Parathyroid adenoma (tissue), 2 donors: ENCODE measurements around the gene CDH11.

Source experiments
- H2AFZ ChIP-seq: fragments of 300-600 bp; sonication (generic); one replicate; pipeline ENCODE4 v1.7.0; 2017; ENCODE audit warnings: antibody characterized with exemption, mild to moderate bottlenecking
- H3K27ac ChIP-seq: fragments of 300-600 bp; sonication (generic); one replicate; pipeline ENCODE4 v1.7.0; 2017
- H3K27me3 ChIP-seq: fragments of 300-600 bp; sonication (generic); one replicate; pipeline ENCODE4 v1.7.0; 2017; ENCODE audit warnings: low read length; ENCODE audit not compliant: control insufficient read depth, insufficient read depth
- H3K36me3 ChIP-seq: fragments of 300-600 bp; sonication (generic); one replicate; pipeline ENCODE4 v1.7.0; 2017; ENCODE audit warnings: low read length; ENCODE audit not compliant: control insufficient read depth, insufficient read depth
- H3K4me1 ChIP-seq: fragments of 300-600 bp; sonication (generic); one replicate; pipeline ENCODE4 v1.7.0; 2017; ENCODE audit warnings: control low read depth
- H3K4me2 ChIP-seq: fragments of 300-600 bp; sonication (generic); one replicate; pipeline ENCODE4 v1.7.0; 2017; ENCODE audit warnings: low read length
- H3K4me3 ChIP-seq: fragments of 300-600 bp; sonication (generic); one replicate; pipeline ENCODE4 v1.7.0; 2017; ENCODE audit warnings: low read depth, low read length
- H3K79me2 ChIP-seq: fragments of 300-600 bp; sonication (generic); one replicate; pipeline ENCODE4 v1.7.0; 2017; ENCODE audit warnings: control low read depth
- H3K9ac ChIP-seq: fragments of 300-600 bp; sonication (generic); one replicate; pipeline ENCODE4 v1.7.0; 2017; ENCODE audit warnings: mild to moderate bottlenecking
- H3K9me3 ChIP-seq: fragments of 300-600 bp; sonication (generic); one replicate; pipeline ENCODE4 v1.7.0; 2017; ENCODE audit warnings: low read length; ENCODE audit not compliant: control insufficient read depth
- CTCF ChIP-seq: fragments of 300-600 bp; sonication (generic); IDR thresholded peaks from one replicate; pipeline ENCODE4 v1.7.0; 2017; ENCODE audit warnings: antibody characterized with exemption, mild to moderate bottlenecking
- donor health status: primary hyperparathyroidism.

The CDH11 gene

DNA sequence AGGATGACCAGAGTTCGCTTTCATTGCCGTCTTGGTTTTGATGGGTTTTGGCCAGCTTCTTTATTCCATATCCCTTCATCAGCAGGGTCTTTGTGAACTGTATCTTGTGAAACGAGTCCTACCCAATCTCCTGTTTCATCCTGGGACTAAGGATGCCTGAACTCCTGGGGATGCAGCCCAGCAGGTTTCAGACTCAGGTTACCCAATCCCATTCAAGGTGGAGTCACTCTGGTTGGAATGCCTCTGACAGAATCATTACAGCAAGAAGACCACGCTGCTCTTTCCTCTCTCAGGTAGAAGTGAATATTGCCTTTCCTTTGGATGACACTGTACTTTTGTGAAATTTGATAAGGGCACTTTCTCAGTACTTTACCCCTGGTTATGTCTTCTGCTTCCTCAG lies 98.1 kb downstream of the CDH11 start:
- no peak for TF ChIP-seq CTCF
- Histone ChIP-seq H3K4me1 (no peaks in the 10 kb centered on the region), H3K36me3 (no peaks in the 10 kb centered on the region), H3K27ac (no peak overlapping the region), H3K4me2 (no peak overlapping the region), H3K9me3 (no peaks in the 10 kb centered on the region), H3K9ac (no peak overlapping the region), H2AFZ (no peak overlapping the region), H3K4me3 (no peak overlapping the region), H3K27me3 (no peaks in the 10 kb centered on the region), H3K79me2 (no peaks in the 10 kb centered on the region)

- Histone ChIP-seq H3K79me2 (no peaks in the 10 kb centered on the region), H3K36me3 (no peaks in the 10 kb centered on the region), H3K4me1 (no peaks in the 10 kb centered on the region), H3K4me2 (no peak overlapping the region), H3K9me3 (no peaks in the 10 kb centered on the region), H3K27ac (no peak overlapping the region), H2AFZ (no peak overlapping the region), H3K4me3 (no peak overlapping the region), H3K27me3 (no peaks in the 10 kb centered on the region), H3K9ac (no peak overlapping the region)
- no peak for TF ChIP-seq CTCF
Observed at GRCh38 chr16:65021852-65022595, 99.8 kb downstream of the CDH11 start.

DNA sequence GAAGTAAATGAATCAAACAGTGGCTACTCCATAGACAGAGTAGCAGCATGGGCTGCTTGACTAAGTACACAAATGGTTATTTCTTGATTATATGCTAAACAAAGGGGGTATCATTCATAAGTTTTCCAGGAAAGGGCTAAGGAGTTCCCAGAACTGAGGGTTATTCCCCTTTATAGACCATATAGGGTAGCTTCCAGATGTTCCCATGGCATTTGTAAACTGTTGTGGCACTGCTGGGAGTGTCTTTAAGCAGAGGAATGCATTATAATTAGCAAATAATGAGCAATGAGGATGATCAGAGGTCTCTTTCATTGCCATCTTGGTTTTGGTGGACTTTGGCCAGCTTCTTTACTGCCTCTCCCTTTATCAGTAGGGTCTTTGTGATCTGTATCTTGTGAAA lies 105.1 kb downstream of the CDH11 start:
- Histone ChIP-seq H3K27me3 (no peaks in the 10 kb centered on the region), H3K4me2 (no peak overlapping the region), H3K27ac (no peak overlapping the region), H3K4me1 (no peaks in the 10 kb centered on the region), H3K4me3 (no peak overlapping the region), H3K36me3 (no peaks in the 10 kb centered on the region), H2AFZ (no peak overlapping the region), H3K9ac (no peak overlapping the region), H3K79me2 (no peaks in the 10 kb centered on the region), H3K9me3 (no peaks in the 10 kb centered on the region)
- TF ChIP-seq CTCF: no peak

GRCh38 chr16:65015599-65015998 lies 106.3 kb downstream of the CDH11 start:
- H3K4me3 ChIP-seq: no peak overlapping the region
- H3K9me3 ChIP-seq: no peaks in the 10 kb centered on the region
- no peak for TF ChIP-seq CTCF
- no peaks in the 10 kb centered on the region for H3K27me3 ChIP-seq
- no peak overlapping the region for H3K9ac ChIP-seq
- no peak overlapping the region for H2AFZ ChIP-seq
- no peak overlapping the region for H3K27ac ChIP-seq
- no peak overlapping the region for H3K4me2 ChIP-seq
- no peaks in the 10 kb centered on the region for H3K79me2 ChIP-seq
- no peaks in the 10 kb centered on the region for H3K4me1 ChIP-seq
- H3K36me3 ChIP-seq: no peaks in the 10 kb centered on the region

DNA sequence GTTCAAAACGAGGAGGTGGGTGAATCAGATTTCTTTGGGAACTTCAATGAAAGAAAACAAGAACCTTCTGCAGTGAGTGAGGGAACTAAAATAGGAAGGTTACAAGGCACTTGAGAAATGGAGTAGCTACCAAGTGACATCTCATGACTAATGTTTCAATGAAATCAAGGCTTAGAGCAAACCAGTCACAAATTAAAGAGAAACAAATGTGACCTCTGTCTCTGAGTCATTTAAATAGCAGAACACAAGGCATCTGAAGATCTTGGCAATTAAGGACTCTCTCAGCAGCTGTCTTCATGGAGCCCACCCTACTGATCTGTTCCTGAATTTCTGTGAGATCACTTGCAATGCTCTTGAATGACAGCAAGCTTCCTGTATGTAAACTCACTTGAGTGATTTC lies 109.5 kb downstream of the CDH11 start:
- TF ChIP-seq CTCF: no peak
- no peaks in the 10 kb centered on the region for H3K9me3 ChIP-seq
- no peak overlapping the region for H3K4me3 ChIP-seq
- no peaks in the 10 kb centered on the region for H3K36me3 ChIP-seq
- no peak overlapping the region for H3K27ac ChIP-seq
- H3K4me1 ChIP-seq: peaks cover 3% of the 10 kb centered on the region
- no peak overlapping the region for H2AFZ ChIP-seq
- no peaks in the 10 kb centered on the region for H3K79me2 ChIP-seq
- no peak overlapping the region for H3K9ac ChIP-seq
- H3K4me2 ChIP-seq: no peak overlapping the region
- H3K27me3 ChIP-seq: no peaks in the 10 kb centered on the region
